Heart left ventricle (tissue), 13 donors: ENCODE data around the gene ATP6V0A4.

ENCODE experiments used
- POLR2A ChIP-seq, 2 donors: fragments of 450-650 bp; IDR thresholded peaks; one replicate each; pipeline ENCODE4 v1.6.1; 2017; ENCODE audit warnings: antibody characterized with exemption in 2 of 2, mild to moderate bottlenecking in 2 of 2, moderate library complexity in 2 of 2
- TF ChIP-seq, protein P1 (sequence below), 12 donors: fragments of 200-600 bp; sonication (generic) in 4 of 12; IDR thresholded peaks; one replicate each; pipeline versions ENCODE4 v1.5.0 to v1.8.0; 2018 to 2022; ENCODE audit warnings: antibody characterized with exemption in 12 of 12, mild to moderate bottlenecking in 5 of 12
- donor health status: ischemic (EF 13 %, LVEDD 7.1; RV severe dilation, severe dysfunction).
- donor health status: DM: no; HTN: yes; CAD: no.
- donor health status: DM: no; HTN: no; CAD: no.
- donor health status: ischemic (EF 25% LVEDD 6.9; RV normal size, moderate dysfunction).
- donor health status: ischemic (EF 25% LVEDD 5.7; RV mildly dilated, moderate dysfunction).
- donor health status: ischemic (EF 35%, LVEDD 5.7; RV mildly dilated, moderate dysfunction).
- donor health status: nonischemic (EF 11% LVEDD 7.7; RV severe dilation, severe dysfunction).
- donor health status: DM: yes; HTN: yes; CAD: no.
- donor health status: PGD.
- donor health status: ischemic (EF 29% LVEDD 5.4; RV normal size, mild dysfunction).
- donor health status: nonischemic (EF 23%, LVEDD 6.1; RV moderate dilation, normal function).

DNA sequence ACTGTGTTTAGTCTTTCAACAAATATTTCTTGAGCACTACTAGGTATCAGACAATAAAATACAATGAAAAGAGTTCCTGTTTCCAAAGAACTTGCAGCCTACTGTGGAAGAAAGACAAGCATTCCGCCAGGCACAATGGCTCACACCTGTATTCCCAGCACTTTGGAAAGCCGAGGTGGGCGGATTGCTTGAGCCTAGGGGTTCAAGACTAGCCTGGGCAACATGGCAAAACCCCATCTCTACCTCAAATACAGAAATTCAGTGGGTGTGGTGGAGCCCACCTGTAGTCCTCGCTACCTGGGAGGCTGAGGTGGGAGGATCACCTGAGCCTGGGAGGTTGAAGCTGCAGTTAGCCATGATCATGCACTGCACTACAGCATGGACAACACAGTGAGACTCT, 102.9 kb downstream of the ATP6V0A4 start:
- TF ChIP-seq, protein P1, sequence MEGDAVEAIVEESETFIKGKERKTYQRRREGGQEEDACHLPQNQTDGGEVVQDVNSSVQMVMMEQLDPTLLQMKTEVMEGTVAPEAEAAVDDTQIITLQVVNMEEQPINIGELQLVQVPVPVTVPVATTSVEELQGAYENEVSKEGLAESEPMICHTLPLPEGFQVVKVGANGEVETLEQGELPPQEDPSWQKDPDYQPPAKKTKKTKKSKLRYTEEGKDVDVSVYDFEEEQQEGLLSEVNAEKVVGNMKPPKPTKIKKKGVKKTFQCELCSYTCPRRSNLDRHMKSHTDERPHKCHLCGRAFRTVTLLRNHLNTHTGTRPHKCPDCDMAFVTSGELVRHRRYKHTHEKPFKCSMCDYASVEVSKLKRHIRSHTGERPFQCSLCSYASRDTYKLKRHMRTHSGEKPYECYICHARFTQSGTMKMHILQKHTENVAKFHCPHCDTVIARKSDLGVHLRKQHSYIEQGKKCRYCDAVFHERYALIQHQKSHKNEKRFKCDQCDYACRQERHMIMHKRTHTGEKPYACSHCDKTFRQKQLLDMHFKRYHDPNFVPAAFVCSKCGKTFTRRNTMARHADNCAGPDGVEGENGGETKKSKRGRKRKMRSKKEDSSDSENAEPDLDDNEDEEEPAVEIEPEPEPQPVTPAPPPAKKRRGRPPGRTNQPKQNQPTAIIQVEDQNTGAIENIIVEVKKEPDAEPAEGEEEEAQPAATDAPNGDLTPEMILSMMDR (IDR thresholded peaks at IDR 0.05): no peak
- no peak for TF ChIP-seq POLR2A (IDR thresholded peaks at IDR 0.05)
